ENCODE data around the gene HNF4A. TPM values are rescaled to one million over a fixed set of nuclear protein-coding genes. Genes with fewer than 3 reads are reported as not detected.
"Not testable (repeated sequence)": the region's sequence is repeated elsewhere in the genome, so short reads cannot be mapped to it uniquely, and the experiment has no call there.

Gene HNF4A
- total RNA-seq, 2 experiments from 2014 or later = not detected

GRCh38 chr20:44464514-44464913 lies 109.0 kb downstream of the HNF4A start:
- no peak for DNase-seq
- CTCF ChIA-PET = no interaction called here
- no peaks in the 10 kb centered on the region for H3K36me3 Mint-ChIP-seq
- no peak overlapping the region for H3K4me3 Mint-ChIP-seq
- H3K9me3 Mint-ChIP-seq (ENCODE audit: low read depth) = no peaks in the 10 kb centered on the region
- no peaks in the 10 kb centered on the region for H3K4me1 Mint-ChIP-seq
- no peak overlapping the region for H3K27ac Mint-ChIP-seq
- peaks cover 2% of the 10 kb centered on the region for H3K27me3 Mint-ChIP-seq
- no peak for ATAC-seq

GRCh38 chr20:44465001-44465560 lies 109.6 kb downstream of the HNF4A start:
- ATAC-seq = no peak
- no peak overlapping the region for H3K27ac Mint-ChIP-seq

GRCh38 chr20:44467289-44467883 lies 111.9 kb downstream of the HNF4A start:
- DNase-seq (no peak), ATAC-seq (no peak)
- CTCF ChIA-PET = no interaction called here
- Mint-ChIP-seq H3K27ac (no peak overlapping the region), H3K9me3 (ENCODE audit: low read depth) (no peaks in the 10 kb centered on the region), H3K27me3 (peaks cover 2% of the 10 kb centered on the region), H3K4me3 (no peak overlapping the region), H3K36me3 (no peaks in the 10 kb centered on the region), H3K4me1 (no peaks in the 10 kb centered on the region)

More at GRCh38 chr20:44465001-44465560, 109.6 kb downstream of the HNF4A start:
- Mint-ChIP-seq H3K4me1 (no peaks in the 10 kb centered on the region), H3K36me3 (no peaks in the 10 kb centered on the region), H3K4me3 (no peak overlapping the region), H3K9me3 (ENCODE audit: low read depth) (no peaks in the 10 kb centered on the region), H3K27me3 (peaks cover 2% of the 10 kb centered on the region)
- CTCF ChIA-PET = no interaction called here
- DNase-seq = no peak

- no peak overlapping the region for H3K27ac Mint-ChIP-seq
- H3K4me1 Mint-ChIP-seq = no peaks in the 10 kb centered on the region
- DNase-seq = no peak
- no peaks in the 10 kb centered on the region for H3K36me3 Mint-ChIP-seq
- no peaks in the 10 kb centered on the region for H3K9me3 Mint-ChIP-seq (ENCODE audit: low read depth)
- CTCF ChIA-PET = interaction anchor here (1.3 kb wide), 1 partner anchor 251 kb away, joined by 3 read pairs; no protein-coding TSS in a partner anchor
- no peak overlapping the region for H3K4me3 Mint-ChIP-seq
- no peak for ATAC-seq
- no peaks in the 10 kb centered on the region for H3K27me3 Mint-ChIP-seq
Measured at GRCh38 chr20:44468044-44468782, 112.7 kb downstream of the HNF4A start.

GRCh38 chr20:44470327-44470726 lies 114.8 kb downstream of the HNF4A start:
- DNase-seq (no peak), ATAC-seq (no peak)
- H3K36me3 Mint-ChIP-seq = no peaks in the 10 kb centered on the region
- no peak overlapping the region for H3K27ac Mint-ChIP-seq
- H3K9me3 Mint-ChIP-seq (ENCODE audit: low read depth) = no peaks in the 10 kb centered on the region
- H3K4me1 Mint-ChIP-seq = peaks cover 7% of the 10 kb centered on the region
- CTCF ChIA-PET = interaction anchor here (1.1 kb wide), 1 partner anchor 139 kb away, joined by 3 read pairs; no protein-coding TSS in a partner anchor
- H3K27me3 Mint-ChIP-seq = no peaks in the 10 kb centered on the region
- no peak overlapping the region for H3K4me3 Mint-ChIP-seq

- Mint-ChIP-seq H3K9me3 (ENCODE audit: low read depth) (no peaks in the 10 kb centered on the region), H3K4me3 (no peak overlapping the region), H3K36me3 (no peaks in the 10 kb centered on the region), H3K27ac (no peak overlapping the region), H3K27me3 (no peaks in the 10 kb centered on the region), H3K4me1 (peaks cover 11% of the 10 kb centered on the region)
- ATAC-seq = no peak
- no peak for DNase-seq
- CTCF ChIA-PET = no interaction called here
Measured at GRCh38 chr20:44471481-44471882, 116.0 kb downstream of the HNF4A start.

- H3K27me3 Mint-ChIP-seq; H3K27ac Mint-ChIP-seq; CTCF ChIA-PET; H3K9me3 Mint-ChIP-seq (ENCODE audit: low read depth); ATAC-seq; H3K4me3 Mint-ChIP-seq; DNase-seq; H3K36me3 Mint-ChIP-seq: not testable (repeated sequence)
- H3K4me1 Mint-ChIP-seq = peaks cover 19% of the 10 kb centered on the region
Measured at GRCh38 chr20:44472283-44472682, 116.8 kb downstream of the HNF4A start.

- CTCF ChIA-PET = interaction anchor here (0.6 to 1.7 kb wide), 10 partner anchors 58 to 260 kb away, joined by 3 to 8 read pairs (median 3); partner anchors contain the start of gene FITM2
- no peaks in the 10 kb centered on the region for H3K9me3 Mint-ChIP-seq (ENCODE audit: low read depth)
- ATAC-seq = no peak
- H3K4me1 Mint-ChIP-seq = peaks cover 20% of the 10 kb centered on the region
- no peak for DNase-seq
- peak overlapping the region; percentile 96 for H3K4me3 Mint-ChIP-seq
- H3K27me3 Mint-ChIP-seq = no peaks in the 10 kb centered on the region
- H3K36me3 Mint-ChIP-seq = no peaks in the 10 kb centered on the region
- peak overlapping the region; percentile 99 for H3K27ac Mint-ChIP-seq
Measured at GRCh38 chr20:44475372-44475693, 119.8 kb downstream of the HNF4A start.

- peaks cover 2% of the 10 kb centered on the region for H3K36me3 Mint-ChIP-seq
- peak; percentile 99 for ATAC-seq
- DNase-seq = peak; percentile 91
- peak within 1 kb of the TSS; percentile 99 for H3K27ac Mint-ChIP-seq
- CTCF ChIA-PET = interaction anchor here (0.6 to 1.7 kb wide), 10 partner anchors 57 to 261 kb away, joined by 3 to 8 read pairs (median 3); partner anchors contain the start of gene FITM2
- H3K27me3 Mint-ChIP-seq = no peaks in the 10 kb centered on the region
- H3K9me3 Mint-ChIP-seq (ENCODE audit: low read depth) = no peaks in the 10 kb centered on the region
- peak within 1 kb of the TSS; percentile 96 for H3K4me3 Mint-ChIP-seq
- peaks cover 20% of the 10 kb centered on the region for H3K4me1 Mint-ChIP-seq
Measured at GRCh38 chr20:44475694-44476560, 120.4 kb downstream of the HNF4A start, which contains the start of gene TTPAL. TTPAL (plus strand) TSS chr20:44475874; CDS start chr20:44480000, 4,126 bp downstream.

- peaks cover 7% of the 10 kb centered on the region for H3K36me3 Mint-ChIP-seq
- peak overlapping the region; percentile 96 for H3K4me3 Mint-ChIP-seq
- H3K27ac Mint-ChIP-seq = peak overlapping the region; percentile 5
- H3K4me1 Mint-ChIP-seq = peaks cover 20% of the 10 kb centered on the region
- no peaks in the 10 kb centered on the region for H3K9me3 Mint-ChIP-seq (ENCODE audit: low read depth)
- DNase-seq = no peak
- no peaks in the 10 kb centered on the region for H3K27me3 Mint-ChIP-seq
- CTCF ChIA-PET = interaction anchor here (1.2 kb wide), 1 partner anchor 133 kb away, joined by 3 read pairs; no protein-coding TSS in a partner anchor
- ATAC-seq = no peak
Measured at GRCh38 chr20:44477151-44477550, 121.7 kb downstream of the HNF4A start.

- peaks cover 20% of the 10 kb centered on the region for H3K4me1 Mint-ChIP-seq
- H3K4me3 Mint-ChIP-seq = no peak overlapping the region
Measured at GRCh38 chr20:44478206-44478605, 122.7 kb downstream of the HNF4A start.

GRCh38 chr20:44479643-44480042 lies 124.1 kb downstream of the HNF4A start:
- H3K4me3 Mint-ChIP-seq = no peak overlapping the region
- ATAC-seq (no peak), DNase-seq (no peak)
- H3K36me3 Mint-ChIP-seq = peaks cover 15% of the 10 kb centered on the region
- H3K4me1 Mint-ChIP-seq = peaks cover 20% of the 10 kb centered on the region
- CTCF ChIA-PET = no interaction called here
- H3K27me3 Mint-ChIP-seq = no peaks in the 10 kb centered on the region
- H3K9me3 Mint-ChIP-seq (ENCODE audit: low read depth) = no peaks in the 10 kb centered on the region
- no peak overlapping the region for H3K27ac Mint-ChIP-seq

More at GRCh38 chr20:44478206-44478605, 122.7 kb downstream of the HNF4A start:
- Mint-ChIP-seq H3K27ac (peak overlapping the region; percentile 44), H3K27me3 (no peaks in the 10 kb centered on the region), H3K9me3 (ENCODE audit: low read depth) (no peaks in the 10 kb centered on the region), H3K36me3 (peaks cover 10% of the 10 kb centered on the region)
- no peak for ATAC-seq
- CTCF ChIA-PET = interaction anchor here (1.2 kb wide), 1 partner anchor 132 kb away, joined by 3 read pairs; no protein-coding TSS in a partner anchor
- DNase-seq = no peak

- H3K4me1 Mint-ChIP-seq = peaks cover 17% of the 10 kb centered on the region
- no peak for ATAC-seq
Measured at GRCh38 chr20:44480097-44480496, 124.6 kb downstream of the HNF4A start.

More at GRCh38 chr20:44480097-44480496, 124.6 kb downstream of the HNF4A start:
- Mint-ChIP-seq H3K36me3 (peaks cover 15% of the 10 kb centered on the region), H3K9me3 (ENCODE audit: low read depth) (no peaks in the 10 kb centered on the region), H3K27ac (no peak overlapping the region), H3K4me3 (no peak overlapping the region), H3K27me3 (no peaks in the 10 kb centered on the region)
- DNase-seq = no peak
- CTCF ChIA-PET = no interaction called here

Measured in activated CD8-positive, alpha-beta memory T cell treated with anti-CD3 and anti-CD28 coated beads, Interleukin-2, amount 10 ng/mL, durations not matched to agents 7 days and 5 days (primary cell).